Stimulated activated CD4-positive, alpha-beta T cell treated with anti-CD3 and anti-CD28 coated beads, Interleukin-4, amount 100 ng/mL, for 48 hours (primary cell): ENCODE results near the gene CD74.

Experiments
- DNase-seq, 2 donors: peaks; one replicate each; pipeline ENCODE4 v3.0.0-alpha.2; 2020; ENCODE audit warnings: low read depth in 2 of 2

CD74 gene

DNA sequence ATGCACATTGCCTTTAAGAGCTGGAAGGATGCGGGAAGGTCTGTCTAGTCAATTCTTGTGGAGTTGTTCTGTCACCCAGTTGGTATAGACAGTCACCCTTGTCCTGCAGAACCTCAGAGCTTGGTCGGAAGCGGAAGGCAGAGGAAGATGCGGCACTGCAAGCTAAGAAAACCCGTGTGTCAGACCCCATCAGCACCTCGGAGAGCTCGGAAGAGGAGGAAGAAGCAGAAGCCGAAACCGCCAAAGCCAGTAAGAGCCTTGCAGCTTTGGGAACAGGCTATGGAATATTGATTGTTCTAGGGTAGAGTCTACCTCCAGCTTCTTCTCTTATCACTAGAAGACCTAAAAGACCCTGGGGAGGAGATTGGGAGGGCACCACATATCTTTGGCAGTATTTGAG is 48.7 kb downstream of the CD74 start:
- DNase-seq, result no peak

DNA sequence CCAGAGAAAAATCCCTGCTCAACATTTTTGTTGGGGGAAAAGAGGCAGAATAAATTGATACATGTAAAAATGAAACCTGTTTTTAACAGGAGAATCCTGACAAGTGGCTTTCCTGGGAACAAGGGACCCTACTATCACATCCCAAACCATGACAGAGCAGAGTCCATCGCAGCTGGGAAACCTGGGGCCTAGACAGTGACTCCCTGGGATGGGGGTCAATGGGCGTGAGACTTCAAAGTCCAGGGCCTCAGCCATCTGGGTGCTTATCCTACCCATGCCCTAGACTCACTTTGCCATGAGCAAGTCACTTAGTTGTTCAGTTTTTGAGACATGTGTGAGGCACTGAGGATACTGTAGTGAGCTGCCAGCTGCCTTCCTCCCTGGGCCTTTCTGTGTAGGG is 49.5 kb downstream of the CD74 start:
- DNase-seq, result no peak

DNA sequence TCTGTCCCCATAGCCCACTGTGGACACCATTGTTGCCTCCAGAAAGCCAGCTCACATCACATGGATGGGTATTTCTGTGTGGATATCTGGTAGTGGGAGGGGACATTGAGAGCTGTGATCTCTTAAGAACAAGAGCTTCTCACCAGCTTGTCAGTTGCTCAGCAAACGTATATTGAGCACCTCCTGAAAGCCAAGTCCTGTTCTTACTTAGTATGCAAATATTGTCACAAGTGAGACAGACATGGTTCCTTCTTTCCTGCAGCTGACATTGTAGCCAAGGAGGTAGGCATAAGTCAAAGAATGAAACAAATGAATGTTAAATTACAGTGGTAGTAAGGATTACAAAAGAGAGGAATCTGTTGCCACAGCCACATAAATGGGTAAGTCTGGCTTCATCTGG is 51.4 kb downstream of the CD74 start:
- DNase-seq, result no peak

DNA sequence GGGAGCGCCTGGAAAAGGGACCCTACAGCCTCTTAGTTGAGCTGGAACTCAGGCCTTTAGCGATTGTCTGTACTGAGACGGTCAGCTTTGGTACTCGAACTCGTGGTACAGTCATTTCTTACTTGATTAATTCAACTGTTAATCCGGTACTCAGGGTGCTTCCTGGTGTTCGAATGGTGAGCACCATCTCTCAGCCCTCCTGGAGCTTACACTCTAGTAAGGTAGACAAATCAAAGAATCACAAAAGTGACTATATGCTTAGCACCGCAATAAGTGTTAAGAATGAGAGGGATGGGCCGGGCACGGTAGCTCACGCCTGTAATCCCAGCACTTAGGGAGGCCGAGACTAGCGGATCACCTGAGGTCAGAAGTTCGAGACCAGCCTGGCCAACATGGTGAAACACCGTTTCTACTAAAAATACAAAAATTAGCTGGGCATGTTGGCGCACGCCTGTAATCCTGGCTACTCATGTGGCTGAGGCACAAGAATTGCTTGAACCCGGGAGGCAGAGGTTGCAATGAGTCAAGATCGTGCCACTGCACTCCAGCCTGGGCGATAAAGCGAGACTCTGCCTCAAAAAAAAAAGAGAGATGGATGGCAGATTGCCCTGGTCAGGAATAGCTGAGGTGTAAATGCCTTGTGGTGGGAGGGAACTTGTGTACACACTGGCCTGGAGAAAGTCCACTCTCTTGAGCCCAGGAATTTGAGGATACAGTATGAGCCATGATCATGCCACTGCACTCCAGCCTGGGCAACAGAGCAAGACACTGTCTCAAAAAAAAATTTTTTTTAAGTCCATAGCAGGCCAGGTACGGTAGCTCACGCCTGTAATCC is 54.2 kb downstream of the CD74 start:
- DNase-seq, result no peak

DNA sequence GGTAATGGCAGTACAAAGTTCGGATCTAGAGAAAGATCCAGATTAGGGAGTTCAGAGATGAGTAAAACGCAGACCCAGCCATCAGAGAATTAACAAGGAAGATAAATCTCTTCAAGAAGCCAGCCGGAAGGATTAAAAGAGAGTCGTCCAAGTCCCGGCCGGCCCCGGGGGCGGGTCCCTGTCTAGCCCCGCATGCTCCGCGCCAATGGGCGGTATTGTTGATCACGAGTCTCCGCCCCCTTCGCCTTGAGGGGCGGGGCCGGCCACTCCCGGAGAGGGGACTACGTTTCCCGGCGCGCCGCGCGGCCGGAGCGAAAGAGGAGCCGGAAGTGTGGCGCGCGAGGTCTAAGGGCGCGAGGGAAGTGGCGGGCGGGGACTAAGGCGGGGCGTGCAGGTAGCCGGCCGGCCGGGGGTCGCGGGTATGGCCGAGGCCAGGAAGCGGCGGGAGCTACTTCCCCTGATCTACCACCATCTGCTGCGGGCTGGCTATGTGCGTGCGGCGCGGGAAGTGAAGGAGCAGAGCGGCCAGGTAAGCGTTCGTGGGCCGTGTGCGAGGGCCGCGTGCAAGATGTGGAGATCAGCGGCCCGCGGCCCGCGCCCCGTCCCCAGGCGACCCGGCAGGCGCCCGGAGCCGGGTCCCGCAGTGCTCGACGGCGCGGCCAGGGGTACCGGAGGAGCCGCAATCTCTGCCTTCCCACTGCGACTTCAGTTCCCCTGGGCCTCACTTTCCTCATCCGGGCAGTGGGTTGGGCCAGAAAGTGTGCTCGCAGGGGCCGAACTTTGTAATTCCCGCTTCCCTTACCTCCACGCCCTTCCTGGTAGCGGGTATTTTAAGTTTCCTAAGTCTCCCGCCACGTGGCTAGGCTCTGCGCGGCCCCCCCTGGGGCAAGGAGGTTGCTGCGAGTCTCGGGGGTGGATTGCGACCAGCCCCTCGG is 55.1 kb downstream of the CD74 start, which contains the start of gene TCOF1:
Gene TCOF1, plus strand, starts transcription at position 372 of the 935 bp plus-strand sequence. Its CDS starts 50 bp downstream, at position 422.
- peak; percentile 94 to 96 for DNase-seq

DNA sequence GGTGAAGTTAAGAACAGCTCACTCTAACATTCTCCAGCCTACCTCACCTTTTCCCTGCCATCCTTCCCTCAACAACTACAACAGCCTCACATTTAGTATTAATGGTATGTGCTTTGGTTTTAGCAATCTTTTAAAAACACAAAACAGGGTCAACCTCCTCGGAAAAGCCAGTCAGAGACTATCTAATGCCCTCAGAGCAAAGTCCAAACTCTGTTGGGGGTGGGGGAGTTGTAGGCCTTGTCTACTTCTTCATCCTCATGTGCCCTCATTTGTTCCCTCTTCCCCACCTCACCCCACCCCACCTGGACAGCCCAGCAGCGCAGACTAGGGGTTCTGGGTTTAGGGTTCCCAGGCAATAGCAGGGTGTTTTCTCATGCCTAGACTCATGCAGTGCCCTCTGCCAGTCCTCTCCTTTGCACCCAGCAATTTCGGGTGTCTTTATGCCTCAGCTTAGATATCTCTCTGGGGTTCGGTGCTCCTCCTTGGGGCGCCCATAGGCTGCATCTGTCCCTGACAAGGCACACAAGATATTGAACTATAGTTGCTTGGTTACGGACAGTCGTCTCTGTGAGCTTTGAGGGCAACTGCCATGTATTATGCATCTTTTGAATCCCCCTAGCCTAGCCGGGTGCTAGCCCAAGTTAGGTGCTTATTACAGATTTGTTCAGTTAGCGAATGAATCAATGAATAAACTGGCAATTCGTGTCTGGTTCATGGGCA is 56.0 kb downstream of the CD74 start:
- no peak for DNase-seq

DNA sequence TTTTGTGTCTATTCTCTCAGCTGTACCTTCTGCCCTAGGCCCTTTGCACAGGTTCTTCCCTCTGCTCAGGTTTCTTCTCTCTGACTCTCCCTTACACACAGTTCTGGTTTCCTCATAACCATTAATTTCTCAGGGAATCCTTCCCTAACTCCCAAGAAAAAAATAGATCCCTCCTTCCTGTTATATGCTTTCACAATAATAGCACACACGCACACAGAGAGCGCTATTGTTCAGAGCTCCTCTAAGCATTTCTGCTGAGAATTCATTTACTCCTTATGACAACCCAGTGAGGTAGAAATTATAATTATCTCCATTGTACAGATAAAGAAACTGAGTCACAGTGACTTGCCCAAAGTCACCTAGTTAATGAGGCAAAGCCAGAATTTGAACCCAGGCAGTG is 56.9 kb downstream of the CD74 start:
- no peak for DNase-seq

DNA sequence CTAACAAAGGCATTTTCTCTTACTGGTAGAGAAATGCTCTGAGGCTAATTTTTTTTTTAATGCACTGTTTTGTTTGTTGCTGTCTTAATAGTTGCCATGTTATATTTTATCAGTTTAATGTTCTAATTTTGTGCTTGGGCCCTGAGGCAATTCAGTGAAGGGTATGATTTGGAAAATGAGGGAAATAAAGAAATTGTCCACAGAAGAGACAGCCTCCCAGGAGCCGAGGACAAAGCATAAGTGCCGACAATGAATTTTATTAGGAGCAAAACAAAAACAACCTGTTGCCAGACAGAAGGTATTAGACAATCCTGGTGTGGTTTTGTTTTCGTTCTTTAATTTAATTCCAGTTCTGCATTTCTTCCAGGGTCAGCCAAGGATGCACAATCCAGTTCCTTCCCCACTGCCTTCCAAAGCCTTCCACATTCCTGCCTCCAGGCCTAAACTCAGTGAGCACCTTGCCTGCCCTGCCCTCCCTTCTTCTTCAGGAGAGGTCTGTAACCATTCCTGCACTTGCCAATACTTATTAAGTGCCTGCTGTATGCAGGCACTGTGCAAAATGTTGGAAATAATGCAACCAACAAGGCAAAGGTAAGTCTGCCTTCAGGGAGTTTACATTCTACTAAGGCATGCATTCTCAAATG is 59.6 kb downstream of the CD74 start:
- no peak for DNase-seq

DNA sequence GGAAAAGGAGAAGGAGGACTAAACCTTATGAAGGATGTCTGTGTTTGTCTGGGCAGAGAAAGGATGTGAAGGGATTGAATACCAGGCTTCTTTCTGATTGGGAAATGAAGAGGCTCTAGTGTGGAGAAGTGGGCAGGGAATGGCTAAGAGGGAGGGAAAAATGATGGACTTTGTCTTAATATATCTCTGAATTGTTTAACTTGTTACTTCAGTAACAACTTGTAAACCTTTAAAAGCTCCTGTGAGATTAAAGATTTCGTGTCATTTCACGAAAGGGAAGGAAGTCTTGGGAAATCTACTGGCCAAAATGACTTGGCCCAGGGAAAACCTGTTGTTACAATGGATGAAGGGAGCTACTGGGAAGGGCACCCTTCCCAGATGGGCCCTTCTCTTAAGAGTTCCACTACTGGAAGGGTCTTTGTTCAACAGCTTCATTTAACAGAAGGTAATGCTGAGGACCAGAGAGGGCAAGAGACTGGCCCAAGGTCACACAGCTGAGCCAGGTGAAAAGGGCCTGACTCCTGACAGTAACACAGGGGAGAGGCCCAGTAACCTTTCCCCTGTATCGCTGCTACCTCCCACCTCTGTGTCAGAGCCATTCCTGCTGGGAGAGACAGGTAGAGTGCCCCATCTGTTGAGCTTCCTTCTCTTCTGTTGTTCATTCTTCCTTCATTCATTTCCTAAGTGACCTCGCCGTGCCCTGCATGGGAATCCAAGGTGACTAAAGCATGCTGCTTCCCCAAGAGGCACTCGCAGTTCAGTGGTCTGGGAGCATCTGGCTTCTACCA is 60.3 kb downstream of the CD74 start:
- DNase-seq, result no peak
